Measurements from ENCODE around the gene ADGRG7.

Gene ADGRG7

GRCh38 chr3:100591411-100591810 lies 18.0 kb upstream of the ADGRG7 start:
- H3K27ac ChIP-seq: no peak overlapping the region
- no peaks in the 10 kb centered on the region for H4K20me1 ChIP-seq
- no peak for TF ChIP-seq Cebpa-rat (IDR thresholded peaks at IDR 0.05)
- no peaks in the 10 kb centered on the region; the same call in 1 of the 2 replicates for H3K4me1 ChIP-seq
- H3K9me3 ChIP-seq: no peaks in the 10 kb centered on the region
- no peak overlapping the region for H3K4me3 ChIP-seq
- no peaks in the 10 kb centered on the region for H3K27me3 ChIP-seq
- no peak overlapping the region for H3K9ac ChIP-seq
- H3K36me3 ChIP-seq: no peaks in the 10 kb centered on the region
- no peak overlapping the region for H3K4me2 ChIP-seq

- H3K4me3 ChIP-seq: 0 out of 2 replicates have a peak overlapping the region, but pooled peaks have one; percentile 22
- H3K4me2 ChIP-seq: peak overlapping the region; percentile 60
- H3K27me3 ChIP-seq: no peaks in the 10 kb centered on the region
- H3K4me1 ChIP-seq: peaks cover 32% of the 10 kb centered on the region
- no peak for TF ChIP-seq Cebpa-rat (IDR thresholded peaks at IDR 0.05)
- no peaks in the 10 kb centered on the region for H4K20me1 ChIP-seq
- no peaks in the 10 kb centered on the region for H3K36me3 ChIP-seq
- peak overlapping the region; percentile 70; the same call in 1 of the 2 replicates for H3K27ac ChIP-seq
- peak overlapping the region; percentile 38; the same call in 1 of the 2 replicates for H3K9ac ChIP-seq
- H3K9me3 ChIP-seq: peaks cover 19% of the 10 kb centered on the region
These were observed 9.0 kb upstream of the ADGRG7 start for GRCh38 chr3:100600181-100601042.

DNA sequence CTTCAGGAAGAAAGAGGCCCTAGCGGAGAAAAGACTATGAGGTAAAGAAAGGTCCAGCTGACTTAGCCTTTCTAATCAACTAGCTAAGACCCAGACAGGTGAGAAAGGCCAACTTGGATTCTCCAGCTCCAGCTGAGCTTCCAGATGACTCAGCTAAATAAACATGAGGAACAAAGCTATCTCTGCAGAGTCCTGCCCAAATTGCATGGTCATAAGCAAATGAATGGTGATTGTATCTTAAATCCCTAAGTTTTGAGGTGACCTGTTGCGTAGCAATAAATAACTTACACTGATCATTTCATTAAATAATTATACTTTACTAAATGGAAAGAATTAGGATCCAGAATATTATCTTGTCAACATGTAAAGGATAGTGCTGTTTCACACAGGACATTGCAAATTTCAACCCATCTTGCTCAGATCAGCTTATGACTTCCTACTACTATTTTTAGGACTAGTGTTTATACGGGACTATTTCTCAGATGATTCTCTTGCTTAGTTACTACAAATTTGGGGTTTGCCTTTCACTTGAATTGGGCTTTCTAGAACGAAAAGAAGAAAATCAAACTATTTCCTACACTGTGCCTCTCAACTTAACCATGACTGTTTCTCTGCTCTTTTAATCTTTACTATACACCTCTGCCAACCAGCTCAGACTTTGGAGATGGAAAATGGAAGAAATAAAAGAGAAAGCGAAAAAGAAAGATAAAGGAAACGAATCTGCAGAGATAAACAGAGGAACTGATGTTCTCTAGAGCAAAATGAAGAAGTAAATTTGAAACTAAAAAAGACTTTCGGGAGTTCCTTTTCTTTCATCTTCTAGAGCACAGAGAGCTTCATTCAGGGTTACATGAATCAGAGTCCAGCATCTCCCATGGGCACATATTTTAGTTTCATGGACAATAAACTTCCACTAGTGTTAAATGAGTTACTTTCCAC lies 6.6 kb upstream of the ADGRG7 start:
- Histone ChIP-seq H4K20me1 (no peaks in the 10 kb centered on the region), H3K27ac (no peak overlapping the region), H3K9ac (no peak overlapping the region), H3K9me3 (peaks cover 19% of the 10 kb centered on the region), H3K27me3 (no peaks in the 10 kb centered on the region), H3K4me3 (no peak overlapping the region), H3K4me1 (peaks cover 32% of the 10 kb centered on the region), H3K4me2 (peak overlapping the region; percentile 52), H3K36me3 (no peaks in the 10 kb centered on the region)
- no peak for TF ChIP-seq Cebpa-rat (IDR thresholded peaks at IDR 0.05)

DNA sequence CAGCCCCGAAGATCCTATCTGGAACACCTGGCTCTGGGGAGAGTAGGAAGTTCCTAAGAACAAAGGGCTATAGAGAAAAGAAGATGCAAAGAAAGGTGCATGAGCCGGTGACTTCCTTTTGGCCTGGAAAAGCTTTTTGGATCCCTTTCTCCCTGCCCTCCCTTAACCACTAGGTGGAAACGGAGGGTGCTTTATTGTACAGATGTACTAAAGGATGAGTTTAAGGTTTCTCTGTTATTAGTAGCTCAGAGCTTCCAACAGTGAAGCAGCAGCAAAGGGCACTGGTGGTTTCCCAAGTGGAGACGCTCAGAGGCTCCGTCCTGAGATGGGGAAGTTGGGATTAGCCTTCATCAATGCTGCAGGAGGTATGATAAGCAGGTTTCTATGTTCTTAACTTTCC lies 5.9 kb upstream of the ADGRG7 start:
- H3K9me3 ChIP-seq: peaks cover 19% of the 10 kb centered on the region
- H3K4me3 ChIP-seq: no peak overlapping the region
- H3K9ac ChIP-seq: no peak overlapping the region
- peak overlapping the region; percentile 52 for H3K4me2 ChIP-seq
- no peak overlapping the region for H3K27ac ChIP-seq
- H3K27me3 ChIP-seq: no peaks in the 10 kb centered on the region
- no peaks in the 10 kb centered on the region for H3K36me3 ChIP-seq
- no peak for TF ChIP-seq Cebpa-rat (IDR thresholded peaks at IDR 0.05)
- H4K20me1 ChIP-seq: no peaks in the 10 kb centered on the region
- H3K4me1 ChIP-seq: peaks cover 32% of the 10 kb centered on the region

DNA sequence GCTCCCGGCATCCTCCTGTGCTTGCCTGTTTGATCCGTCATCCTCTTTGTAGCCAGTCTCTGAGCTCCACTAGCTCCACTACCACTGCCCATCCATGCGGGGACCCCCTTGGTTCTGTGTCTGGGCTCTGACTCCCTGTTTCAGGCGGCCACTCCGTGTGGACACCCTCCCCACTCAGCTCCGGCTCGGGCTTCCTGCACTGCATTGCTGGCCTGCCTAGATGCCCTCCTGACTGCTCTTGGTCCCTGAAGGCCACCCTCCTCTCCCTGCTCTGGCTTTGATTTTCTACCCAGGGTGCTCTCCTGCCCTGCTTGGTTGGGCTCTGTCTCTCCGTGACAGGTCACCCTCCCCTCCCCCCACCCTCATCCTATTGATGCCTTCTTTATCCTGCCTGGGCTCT lies 4.0 kb upstream of the ADGRG7 start:
- Histone ChIP-seq H3K9me3 (peaks cover 11% of the 10 kb centered on the region), H3K9ac (no peak overlapping the region), H4K20me1 (no peaks in the 10 kb centered on the region), H3K4me2 (no peak overlapping the region), H3K27ac (no peak overlapping the region), H3K36me3 (no peaks in the 10 kb centered on the region), H3K4me1 (peaks cover 31% of the 10 kb centered on the region), H3K27me3 (no peaks in the 10 kb centered on the region), H3K4me3 (no peak overlapping the region)
- TF ChIP-seq Cebpa-rat (IDR thresholded peaks at IDR 0.05): no peak

GRCh38 chr3:100606894-100607512 lies 2.4 kb upstream of the ADGRG7 start:
- no peaks in the 10 kb centered on the region for H3K27me3 ChIP-seq
- no peak overlapping the region for H3K4me3 ChIP-seq
- no peak overlapping the region for H3K4me2 ChIP-seq
- no peaks in the 10 kb centered on the region for H4K20me1 ChIP-seq
- H3K9ac ChIP-seq: no peak overlapping the region
- H3K9me3 ChIP-seq: no peaks in the 10 kb centered on the region
- H3K27ac ChIP-seq: no peak overlapping the region
- no peak for TF ChIP-seq Cebpa-rat (IDR thresholded peaks at IDR 0.05)
- peaks cover 21% of the 10 kb centered on the region for H3K4me1 ChIP-seq
- H3K36me3 ChIP-seq: no peaks in the 10 kb centered on the region

DNA sequence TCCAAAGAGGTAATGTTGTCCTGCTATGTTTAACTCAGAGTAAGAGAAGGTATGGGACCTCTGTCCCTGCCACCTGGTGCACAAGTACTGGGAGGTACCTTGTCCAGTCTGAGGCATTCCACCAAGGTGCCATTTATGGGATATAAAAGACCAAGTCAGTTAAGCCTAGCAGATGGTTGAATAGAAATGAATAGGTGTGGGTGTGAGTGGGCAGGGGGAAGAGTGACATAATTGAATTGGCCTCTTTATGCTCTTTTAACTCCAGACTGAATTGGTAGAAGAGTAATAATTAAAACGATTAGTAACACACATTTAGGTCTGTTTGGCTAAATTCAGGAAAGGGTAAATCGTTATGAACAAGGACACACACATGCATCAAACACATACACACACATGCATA lies 562 bp downstream of the ADGRG7 start:
- Histone ChIP-seq H3K36me3 (no peaks in the 10 kb centered on the region), H3K4me1 (peaks cover 6% of the 10 kb centered on the region; the same call in 1 of the 2 replicates), H3K9ac (no peak overlapping the region), H3K27me3 (no peaks in the 10 kb centered on the region), H3K9me3 (no peaks in the 10 kb centered on the region), H4K20me1 (no peaks in the 10 kb centered on the region), H3K4me2 (no peak overlapping the region), H3K4me3 (no peak overlapping the region), H3K27ac (no peak overlapping the region)
- TF ChIP-seq Cebpa-rat (IDR thresholded peaks at IDR 0.05): no peak

DNA sequence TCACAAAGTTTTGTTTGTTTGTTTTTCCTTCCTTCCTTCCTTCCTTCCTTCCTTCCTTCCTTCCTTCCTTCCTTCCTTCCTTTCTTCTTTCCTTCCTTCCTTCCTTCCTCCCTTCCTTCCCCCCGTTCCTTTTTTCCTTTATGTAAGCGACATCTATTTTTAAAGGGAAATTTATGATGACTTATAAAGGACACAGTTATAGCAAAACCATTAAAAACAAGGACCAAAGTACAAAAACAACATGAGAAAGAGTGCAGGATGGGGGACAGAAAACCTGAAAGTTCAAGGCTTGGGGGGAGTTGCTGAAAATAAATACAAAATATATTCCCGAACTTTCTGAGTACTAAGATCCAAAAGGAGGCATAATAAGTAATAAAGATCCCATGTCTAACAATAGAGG lies 1.8 kb downstream of the ADGRG7 start:
- no peaks in the 10 kb centered on the region for H3K36me3 ChIP-seq
- no peak overlapping the region for H3K27ac ChIP-seq
- no peaks in the 10 kb centered on the region for H3K27me3 ChIP-seq
- no peak overlapping the region for H3K4me3 ChIP-seq
- no peaks in the 10 kb centered on the region for H3K9me3 ChIP-seq
- no peaks in the 10 kb centered on the region for H4K20me1 ChIP-seq
- no peak overlapping the region for H3K4me2 ChIP-seq
- no peak for TF ChIP-seq Cebpa-rat (IDR thresholded peaks at IDR 0.05)
- H3K9ac ChIP-seq: no peak overlapping the region
- peaks cover 6% of the 10 kb centered on the region; the same call in 1 of the 2 replicates for H3K4me1 ChIP-seq

DNA sequence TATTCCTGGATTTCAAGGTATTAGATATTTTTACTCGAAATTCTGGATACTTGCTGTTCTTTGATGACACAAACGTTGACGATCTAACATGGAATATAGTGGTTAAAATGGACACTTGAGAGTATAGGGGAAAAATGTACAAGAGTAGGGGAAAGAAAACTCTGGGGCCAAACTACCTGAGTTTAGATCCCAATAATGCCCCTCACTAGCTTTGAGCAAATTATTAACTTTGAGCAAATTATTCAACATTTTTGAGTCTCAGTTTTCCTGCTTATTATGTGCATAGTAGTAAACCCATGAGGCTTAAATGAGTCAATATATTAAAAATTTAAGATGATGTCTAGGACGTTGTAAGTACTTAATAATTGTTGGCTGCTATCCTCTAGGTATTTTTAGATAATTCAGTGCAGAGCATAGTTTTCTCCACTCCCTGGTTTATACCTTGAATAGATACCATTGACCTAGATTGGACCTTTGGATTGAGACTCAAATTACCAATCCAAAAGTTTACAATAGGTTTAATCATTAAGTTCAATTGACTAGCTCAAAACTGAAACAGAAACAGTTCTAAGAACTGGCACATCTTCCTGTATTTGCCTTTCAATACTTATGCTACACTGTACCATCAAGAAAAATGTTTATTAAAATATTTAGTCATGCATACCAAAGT lies 4.5 kb downstream of the ADGRG7 start:
- H3K4me3 ChIP-seq: no peak overlapping the region
- H3K9ac ChIP-seq: no peak overlapping the region
- no peaks in the 10 kb centered on the region for H4K20me1 ChIP-seq
- H3K4me1 ChIP-seq: peaks cover 6% of the 10 kb centered on the region; the same call in 1 of the 2 replicates
- H3K27me3 ChIP-seq: no peaks in the 10 kb centered on the region
- no peak for TF ChIP-seq Cebpa-rat (IDR thresholded peaks at IDR 0.05)
- H3K27ac ChIP-seq: no peak overlapping the region
- no peaks in the 10 kb centered on the region for H3K36me3 ChIP-seq
- H3K9me3 ChIP-seq: no peaks in the 10 kb centered on the region
- H3K4me2 ChIP-seq: no peak overlapping the region

Data from BLaER1 (cell line).